Occipital lobe (tissue), 2 donors: ENCODE data around the gene EML6. TPM values are rescaled to one million over a fixed set of nuclear protein-coding genes. Genes with fewer than 3 reads are reported as not detected.

ENCODE experiments used
- DNase-seq: peaks from one replicate; lab custom pipeline; 2025; lab: John Stamatoyannopoulos, UW
- total RNA-seq: library from RNA; depleted of rRNA; stranded (reverse); fragments of >200 nt; gene quantifications from one replicate; pipeline ENCODE4 v1.2.3, GENCODE V29; 2014

The EML6 gene
- total RNA-seq, 1 donor from 2014 or later, result 12.9 TPM

- DNase-seq, result no peak
Measured at GRCh38 chr2:54942373-54942772, 218.9 kb downstream of the EML6 start.

- no peak for DNase-seq
Measured at GRCh38 chr2:54944724-54945326, 221.4 kb downstream of the EML6 start.

GRCh38 chr2:54945391-54946219 is 222.1 kb downstream of the EML6 start:
- DNase-seq, result peak; percentile 57

GRCh38 chr2:54946220-54946805 is 222.9 kb downstream of the EML6 start:
- no peak for DNase-seq

GRCh38 chr2:54947136-54947535 is 223.7 kb downstream of the EML6 start:
- peak; percentile 20 for DNase-seq

GRCh38 chr2:54947646-54948045 is 224.2 kb downstream of the EML6 start:
- DNase-seq, result no peak

- DNase-seq, result no peak
Measured at GRCh38 chr2:54948120-54948519, 224.7 kb downstream of the EML6 start.

- no peak for DNase-seq
Measured at GRCh38 chr2:54949431-54949830, 226.0 kb downstream of the EML6 start.

- DNase-seq, result no peak
Measured at GRCh38 chr2:54950811-54951210, 227.3 kb downstream of the EML6 start.

- no peak for DNase-seq
Measured at GRCh38 chr2:54952425-54952824, 229.0 kb downstream of the EML6 start.

GRCh38 chr2:54952978-54953456 is 229.6 kb downstream of the EML6 start:
- no peak for DNase-seq

GRCh38 chr2:54954158-54954557 is 230.7 kb downstream of the EML6 start:
- no peak for DNase-seq

GRCh38 chr2:54954705-54955357 is 231.4 kb downstream of the EML6 start:
- no peak for DNase-seq

- DNase-seq, result no peak
Measured at GRCh38 chr2:54955358-54956110, 232.1 kb downstream of the EML6 start.

GRCh38 chr2:54956111-54956627 is 232.7 kb downstream of the EML6 start:
- no peak for DNase-seq

GRCh38 chr2:54957321-54957999 is 234.0 kb downstream of the EML6 start:
- DNase-seq, result no peak

GRCh38 chr2:54958717-54959371 is 235.4 kb downstream of the EML6 start:
- DNase-seq, result no peak

- DNase-seq, result no peak
Measured at GRCh38 chr2:54960164-54960563, 236.7 kb downstream of the EML6 start.

GRCh38 chr2:54962511-54962910 is 239.0 kb downstream of the EML6 start:
- no peak for DNase-seq

GRCh38 chr2:54962935-54963440 is 239.5 kb downstream of the EML6 start:
- DNase-seq, result no peak
